ENCODE results near the gene VRK2.

The VRK2 gene

GRCh38 chr2:58156780-58157179 is 110.2 kb downstream of the VRK2 start:
- Histone ChIP-seq H3K4me3 (ENCODE audit: low read length in 2 of 2) (no peak overlapping the region), H2BK120ac (ENCODE audit: low read depth, low read length) (no peak overlapping the region), H3K27me3 (ENCODE audit: control insufficient read depth in 3 of 3, insufficient read depth in 3 of 3, low read depth in 1 of 3, low read length in 3 of 3) (no peaks in the 10 kb centered on the region), H4K91ac (ENCODE audit: low read depth, low read length, poor library complexity) (no peak overlapping the region), H2BK15ac (ENCODE audit: low read length) (no peak overlapping the region), H2AK5ac (ENCODE audit: low read depth, low read length) (no peak overlapping the region), H2BK12ac (ENCODE audit: low read length) (no peak overlapping the region), H3K4me1 (ENCODE audit: control insufficient read depth in 2 of 2, insufficient read depth in 1 of 2, low read depth in 1 of 2, low read length in 2 of 2) (peaks cover 0 to 3% of the 10 kb centered on the region in 2 donors), H2BK5ac (ENCODE audit: low read length) (no peak overlapping the region), H3K23ac (ENCODE audit: low read depth, low read length, poor library complexity) (no peak overlapping the region), H3K4me2 (ENCODE audit: insufficient read depth, low read length, poor library complexity, severe bottlenecking) (no peak overlapping the region), H4K8ac (ENCODE audit: low read depth, low read length) (no peak overlapping the region), H3K36me3 (replicated peaks in 1 of 2; ENCODE audit: control insufficient read depth in 2 of 2, insufficient read depth in 2 of 2, low read length in 2 of 2) (peaks cover 0 to 52% of the 10 kb centered on the region in 2 donors), H3K14ac (ENCODE audit: low read length) (no peak overlapping the region), H3K27ac (replicated peaks; ENCODE audit: low read length) (no peak overlapping the region), H3K18ac (ENCODE audit: low read length) (no peak overlapping the region), H3K4ac (ENCODE audit: low read length) (no peak overlapping the region), H3K9ac (ENCODE audit: low read depth, low read length, poor library complexity) (no peak overlapping the region), H3K79me1 (ENCODE audit: low read depth, low read length) (no peaks in the 10 kb centered on the region), H2AFZ (ENCODE audit: low read length) (no peak overlapping the region), H3K9me3 (replicated peaks in 1 of 2; ENCODE audit: control insufficient read depth in 2 of 2, insufficient read depth in 1 of 2, low read depth in 1 of 2, low read length in 2 of 2) (peaks cover 0 to 4% of the 10 kb centered on the region in 2 donors)
- DNase-seq (ENCODE audit: low spot score): no peak

- H3K27me3 ChIP-seq (ENCODE audit: control insufficient read depth in 3 of 3, insufficient read depth in 3 of 3, low read depth in 1 of 3, low read length in 3 of 3): no peaks in the 10 kb centered on the region
- no peak overlapping the region for H3K4me3 ChIP-seq (ENCODE audit: low read length in 2 of 2)
- peaks cover 0 to 61% of the 10 kb centered on the region in 2 donors for H3K36me3 ChIP-seq (replicated peaks in 1 of 2; ENCODE audit: control insufficient read depth in 2 of 2, insufficient read depth in 2 of 2, low read length in 2 of 2)
- no peak overlapping the region for H2AFZ ChIP-seq (ENCODE audit: low read length)
- H3K4me1 ChIP-seq (ENCODE audit: control insufficient read depth in 2 of 2, insufficient read depth in 1 of 2, low read depth in 1 of 2, low read length in 2 of 2): peaks cover 0 to 3% of the 10 kb centered on the region in 2 donors
- peaks cover 0 to 4% of the 10 kb centered on the region in 2 donors for H3K9me3 ChIP-seq (replicated peaks in 1 of 2; ENCODE audit: control insufficient read depth in 2 of 2, insufficient read depth in 1 of 2, low read depth in 1 of 2, low read length in 2 of 2)
- no peak for DNase-seq (ENCODE audit: low spot score)
- no peak overlapping the region for H3K9ac ChIP-seq (ENCODE audit: low read depth, low read length, poor library complexity)
- H3K27ac ChIP-seq (replicated peaks; ENCODE audit: low read length): no peak overlapping the region
- no peak overlapping the region for H2AK5ac ChIP-seq (ENCODE audit: low read depth, low read length)
- H3K14ac ChIP-seq (ENCODE audit: low read length): no peak overlapping the region
- H4K91ac ChIP-seq (ENCODE audit: low read depth, low read length, poor library complexity): no peak overlapping the region
- H4K8ac ChIP-seq (ENCODE audit: low read depth, low read length): no peak overlapping the region
- H2BK12ac ChIP-seq (ENCODE audit: low read length): no peak overlapping the region
- H2BK5ac ChIP-seq (ENCODE audit: low read length): no peak overlapping the region
- no peak overlapping the region for H3K23ac ChIP-seq (ENCODE audit: low read depth, low read length, poor library complexity)
- no peak overlapping the region for H3K18ac ChIP-seq (ENCODE audit: low read length)
- H3K4ac ChIP-seq (ENCODE audit: low read length): no peak overlapping the region
- no peak overlapping the region for H2BK120ac ChIP-seq (ENCODE audit: low read depth, low read length)
- no peak overlapping the region for H2BK15ac ChIP-seq (ENCODE audit: low read length)
- H3K4me2 ChIP-seq (ENCODE audit: insufficient read depth, low read length, poor library complexity, severe bottlenecking): no peak overlapping the region
- H3K79me1 ChIP-seq (ENCODE audit: low read depth, low read length): no peaks in the 10 kb centered on the region
Observed at GRCh38 chr2:58157754-58158153, 111.1 kb downstream of the VRK2 start.

- WGBS, 2 donors (ENCODE audit: extremely low coverage in 2 of 2, insufficient read length in 2 of 2, insufficient replicate concordance in 1 of 2): no CpG with 5 or more reads among the region's 4 CpGs
- Histone ChIP-seq H3K36me3 (replicated peaks in 1 of 2; ENCODE audit: control insufficient read depth in 2 of 2, insufficient read depth in 2 of 2, low read length in 2 of 2) (peaks cover 0 to 69% of the 10 kb centered on the region in 2 donors), H3K4me1 (ENCODE audit: control insufficient read depth in 2 of 2, insufficient read depth in 1 of 2, low read depth in 1 of 2, low read length in 2 of 2) (peaks cover 0 to 3% of the 10 kb centered on the region in 2 donors), H2BK5ac (ENCODE audit: low read length) (no peak overlapping the region), H3K14ac (ENCODE audit: low read length) (no peak overlapping the region), H4K91ac (ENCODE audit: low read depth, low read length, poor library complexity) (no peak overlapping the region), H3K4ac (ENCODE audit: low read length) (no peak overlapping the region), H3K18ac (ENCODE audit: low read length) (no peak overlapping the region), H3K9ac (ENCODE audit: low read depth, low read length, poor library complexity) (no peak overlapping the region), H2BK15ac (ENCODE audit: low read length) (no peak overlapping the region), H2BK120ac (ENCODE audit: low read depth, low read length) (no peak overlapping the region), H3K4me2 (ENCODE audit: insufficient read depth, low read length, poor library complexity, severe bottlenecking) (no peak overlapping the region), H2AFZ (ENCODE audit: low read length) (no peak overlapping the region), H2AK5ac (ENCODE audit: low read depth, low read length) (no peak overlapping the region), H3K23ac (ENCODE audit: low read depth, low read length, poor library complexity) (no peak overlapping the region), H4K8ac (ENCODE audit: low read depth, low read length) (no peak overlapping the region), H2BK12ac (ENCODE audit: low read length) (no peak overlapping the region), H3K79me1 (ENCODE audit: low read depth, low read length) (no peaks in the 10 kb centered on the region), H3K27me3 (ENCODE audit: control insufficient read depth in 3 of 3, insufficient read depth in 3 of 3, low read depth in 1 of 3, low read length in 3 of 3) (no peaks in the 10 kb centered on the region), H3K9me3 (replicated peaks in 1 of 2; ENCODE audit: control insufficient read depth in 2 of 2, insufficient read depth in 1 of 2, low read depth in 1 of 2, low read length in 2 of 2) (peaks cover 0 to 4% of the 10 kb centered on the region in 2 donors), H3K4me3 (ENCODE audit: low read length in 2 of 2) (no peak overlapping the region), H3K27ac (replicated peaks; ENCODE audit: low read length) (no peak overlapping the region)
- no peak for DNase-seq (ENCODE audit: low spot score)
Observed at GRCh38 chr2:58158481-58158880, 111.9 kb downstream of the VRK2 start.

GRCh38 chr2:58163913-58164312 is 117.3 kb downstream of the VRK2 start:
- H2BK5ac ChIP-seq (ENCODE audit: low read length): no peak overlapping the region
- no peak overlapping the region for H3K18ac ChIP-seq (ENCODE audit: low read length)
- no peak overlapping the region for H2AFZ ChIP-seq (ENCODE audit: low read length)
- H3K27ac ChIP-seq (replicated peaks; ENCODE audit: low read length): no peak overlapping the region
- no CpG with 5 or more reads among the region's 3 CpGs for WGBS, 2 donors (ENCODE audit: extremely low coverage in 2 of 2, insufficient read length in 2 of 2, insufficient replicate concordance in 1 of 2)
- no peak overlapping the region for H2BK12ac ChIP-seq (ENCODE audit: low read length)
- H2BK15ac ChIP-seq (ENCODE audit: low read length): no peak overlapping the region
- no peak overlapping the region for H2AK5ac ChIP-seq (ENCODE audit: low read depth, low read length)
- H3K9ac ChIP-seq (ENCODE audit: low read depth, low read length, poor library complexity): no peak overlapping the region
- H4K8ac ChIP-seq (ENCODE audit: low read depth, low read length): no peak overlapping the region
- no peaks in the 10 kb centered on the region for H3K4me1 ChIP-seq (ENCODE audit: control insufficient read depth in 2 of 2, insufficient read depth in 1 of 2, low read depth in 1 of 2, low read length in 2 of 2)
- H3K79me1 ChIP-seq (ENCODE audit: low read depth, low read length): peaks cover under 1% of the 10 kb centered on the region
- H3K4me2 ChIP-seq (ENCODE audit: insufficient read depth, low read length, poor library complexity, severe bottlenecking): no peak overlapping the region
- H3K4me3 ChIP-seq (ENCODE audit: low read length in 2 of 2): no peak overlapping the region
- H3K14ac ChIP-seq (ENCODE audit: low read length): no peak overlapping the region
- H3K4ac ChIP-seq (ENCODE audit: low read length): no peak overlapping the region
- DNase-seq (ENCODE audit: low spot score): no peak
- H3K9me3 ChIP-seq (replicated peaks in 1 of 2; ENCODE audit: control insufficient read depth in 2 of 2, insufficient read depth in 1 of 2, low read depth in 1 of 2, low read length in 2 of 2): no peaks in the 10 kb centered on the region
- peaks cover 0 to 77% of the 10 kb centered on the region in 2 donors for H3K36me3 ChIP-seq (replicated peaks in 1 of 2; ENCODE audit: control insufficient read depth in 2 of 2, insufficient read depth in 2 of 2, low read length in 2 of 2)
- no peak overlapping the region for H2BK120ac ChIP-seq (ENCODE audit: low read depth, low read length)
- no peak overlapping the region for H4K91ac ChIP-seq (ENCODE audit: low read depth, low read length, poor library complexity)
- no peaks in the 10 kb centered on the region for H3K27me3 ChIP-seq (ENCODE audit: control insufficient read depth in 3 of 3, insufficient read depth in 3 of 3, low read depth in 1 of 3, low read length in 3 of 3)
- H3K23ac ChIP-seq (ENCODE audit: low read depth, low read length, poor library complexity): no peak overlapping the region

All from neuronal stem cell (in vitro differentiated cells).